Stimulated activated CD4-positive, alpha-beta T cell treated with anti-CD3 and anti-CD28 coated beads, TNF-alpha, amount 100 ng/mL, for 24 hours (primary cell): ENCODE results near the gene PAXX.

Experiments
- DNase-seq, 3 experiments: peaks; one replicate each; pipeline ENCODE4 v3.0.0-alpha.2; 2020; ENCODE audit warnings: low read depth in 3 of 3

The PAXX gene

DNA sequence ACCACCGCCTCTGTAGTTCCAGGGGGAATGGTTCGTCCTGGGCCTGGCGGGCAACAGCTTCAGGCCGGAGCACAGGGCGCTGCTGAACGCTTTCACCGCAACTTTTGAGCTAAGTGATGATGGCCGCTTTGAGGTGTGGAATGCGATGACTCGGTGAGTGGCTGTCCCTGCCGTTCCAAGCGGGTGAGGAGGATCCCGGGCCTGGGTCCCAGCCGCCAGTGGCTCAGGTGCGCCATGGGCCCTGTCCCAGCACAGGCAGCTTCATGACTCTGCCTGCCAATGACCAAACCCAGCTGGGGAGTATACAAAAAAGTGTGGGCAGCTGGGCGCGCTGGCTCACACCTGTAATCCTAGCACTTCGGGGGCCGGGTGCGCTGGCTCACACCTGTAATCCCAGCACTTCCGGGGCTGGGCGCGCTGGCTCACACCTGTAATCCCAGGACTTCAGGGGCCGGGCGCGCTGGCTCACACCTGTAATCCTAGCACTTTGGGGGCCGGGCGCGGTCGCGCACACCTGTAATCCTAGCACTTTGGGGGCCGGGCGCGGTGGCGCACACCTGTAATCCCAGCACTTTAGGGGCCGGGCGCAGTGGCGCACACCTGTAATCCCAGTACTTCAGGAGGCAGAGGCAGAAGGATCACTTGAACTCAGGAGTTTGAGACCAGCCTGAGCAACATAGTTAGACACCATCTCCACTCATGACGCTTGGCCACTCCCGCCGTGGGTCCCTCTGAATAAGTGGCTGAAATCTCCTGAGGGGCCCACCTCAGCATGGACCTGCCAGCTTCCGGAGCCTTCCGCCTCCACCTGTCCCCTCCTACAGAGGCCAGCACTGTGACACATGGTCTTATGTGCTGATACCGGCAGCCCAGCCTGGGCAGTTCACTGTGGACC, 39.1 kb upstream of the PAXX start:
- DNase-seq, result no peak

DNA sequence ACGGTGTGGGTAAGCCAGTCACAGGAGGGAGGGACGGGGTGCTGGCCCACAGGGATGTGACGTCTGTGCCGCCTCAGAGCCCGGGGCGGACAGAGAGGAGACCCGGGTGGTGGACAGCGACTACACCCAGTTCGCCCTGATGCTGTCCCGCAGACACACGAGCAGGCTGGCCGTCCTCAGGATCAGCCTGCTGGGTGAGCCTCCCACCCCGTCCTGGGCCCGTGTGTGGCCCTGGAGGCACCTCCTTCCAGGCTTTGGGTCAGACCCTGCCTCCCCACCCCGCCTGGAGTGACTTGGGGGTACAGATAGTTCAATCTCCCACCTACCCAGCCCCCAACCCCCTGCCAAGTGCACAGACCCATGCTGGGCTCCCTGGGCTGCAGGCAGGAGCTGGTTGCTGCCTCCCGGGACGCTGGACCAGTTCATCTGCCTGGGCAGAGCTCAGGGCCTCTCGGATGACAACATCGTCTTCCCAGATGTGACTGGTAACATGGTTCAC, 38.4 kb upstream of the PAXX start:
- no peak for DNase-seq

GRCh38 chr9:136954270-136955083, 37.7 kb upstream of the PAXX start:
- DNase-seq, result no peak

- DNase-seq, result no peak
These were observed 36.9 kb upstream of the PAXX start for GRCh38 chr9:136955202-136955942.

- no peak for DNase-seq
These were observed 36.3 kb upstream of the PAXX start for GRCh38 chr9:136955943-136956335.

DNA sequence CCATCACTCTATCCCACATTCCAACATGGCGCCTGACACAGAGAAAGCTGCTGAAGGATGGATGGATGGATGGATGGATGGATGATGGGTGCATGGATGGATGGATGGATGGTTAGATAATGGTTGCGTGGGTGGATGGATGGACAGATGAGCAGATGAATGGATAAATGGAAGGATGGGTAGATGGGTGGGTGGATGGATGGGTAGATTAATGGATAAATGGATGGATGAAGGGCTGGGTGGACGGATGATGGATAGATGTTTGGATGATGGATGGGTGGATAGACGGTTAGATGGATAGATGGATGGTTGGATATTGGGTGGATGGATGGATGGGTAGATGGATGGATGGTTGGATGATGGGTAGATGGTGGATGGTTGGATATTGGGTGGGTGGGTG, 35.6 kb upstream of the PAXX start:
- no peak for DNase-seq

- no peak for DNase-seq
These were observed 34.8 kb upstream of the PAXX start for GRCh38 chr9:136957461-136957860.

- no peak for DNase-seq
These were observed 34.3 kb upstream of the PAXX start for GRCh38 chr9:136957901-136958300.

GRCh38 chr9:136958473-136958872, 33.7 kb upstream of the PAXX start:
- no peak for DNase-seq

- no peak for DNase-seq
These were observed 33.0 kb upstream of the PAXX start for GRCh38 chr9:136958898-136959850.

- DNase-seq, result no peak
These were observed 31.8 kb upstream of the PAXX start for GRCh38 chr9:136960212-136960937.

- DNase-seq, result no peak
These were observed 31.3 kb upstream of the PAXX start for GRCh38 chr9:136960938-136961275.

DNA sequence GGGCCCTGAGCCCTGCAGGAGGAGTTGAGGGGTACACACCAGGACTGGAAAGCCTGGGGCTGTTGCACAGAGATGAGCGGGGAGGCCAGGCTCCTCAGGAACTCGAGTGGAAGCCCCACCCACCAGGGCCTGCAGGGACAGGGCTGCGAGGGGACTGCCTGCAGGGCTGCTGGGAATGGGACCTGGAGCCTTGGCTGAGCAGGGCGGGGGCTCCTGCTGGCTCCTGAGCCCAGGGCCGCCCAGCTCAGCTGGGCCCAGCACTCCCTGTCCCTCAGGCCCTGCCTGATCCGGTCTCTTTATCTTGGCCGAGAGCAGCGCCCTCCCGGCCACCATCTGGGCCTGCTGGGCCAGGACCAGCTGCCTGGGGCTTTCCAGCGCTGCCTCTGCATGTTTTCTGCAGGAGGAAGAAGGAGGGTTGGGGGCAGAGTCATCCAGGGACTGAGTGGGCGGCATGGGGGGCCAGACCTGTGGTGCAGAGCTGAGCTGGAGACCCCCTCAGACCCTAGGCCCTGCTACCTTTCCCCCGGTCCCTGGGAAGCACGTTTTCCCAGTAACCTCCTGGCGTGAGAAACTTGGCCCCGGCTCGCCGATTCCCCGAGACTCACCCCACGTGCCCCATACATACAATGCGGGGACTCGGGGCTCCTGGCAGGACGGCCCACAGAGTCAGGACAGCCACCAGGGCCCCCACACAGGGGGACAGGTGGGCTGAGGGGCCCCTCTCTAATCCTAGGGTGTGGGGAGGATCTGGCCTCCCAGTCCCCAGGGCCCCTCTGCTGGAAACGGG, 30.8 kb upstream of the PAXX start:
- no peak for DNase-seq

- no peak for DNase-seq
These were observed 30.1 kb upstream of the PAXX start for GRCh38 chr9:136962163-136962562.

- no peak for DNase-seq
These were observed 29.4 kb upstream of the PAXX start for GRCh38 chr9:136962701-136963248.

DNA sequence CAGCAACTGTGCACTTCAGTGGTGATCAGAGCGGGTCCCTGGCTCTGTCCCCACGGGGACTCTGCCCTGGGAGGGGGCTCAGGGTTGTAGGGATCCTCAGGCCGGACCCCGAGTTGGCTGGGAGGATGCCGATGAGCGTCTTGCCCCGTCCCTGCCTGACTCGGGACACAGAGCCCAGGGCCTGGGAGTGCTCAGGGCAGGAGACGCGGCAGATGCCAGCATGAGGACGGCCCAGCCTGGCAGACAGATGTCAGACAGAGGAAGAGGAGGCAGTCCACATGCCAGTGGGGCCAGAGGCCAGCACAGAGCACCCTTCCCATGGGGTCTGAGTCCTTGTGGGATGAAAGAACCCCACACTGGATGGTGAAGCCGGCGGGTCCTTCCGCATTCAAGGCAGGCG, 28.9 kb upstream of the PAXX start:
- no peak for DNase-seq

DNA sequence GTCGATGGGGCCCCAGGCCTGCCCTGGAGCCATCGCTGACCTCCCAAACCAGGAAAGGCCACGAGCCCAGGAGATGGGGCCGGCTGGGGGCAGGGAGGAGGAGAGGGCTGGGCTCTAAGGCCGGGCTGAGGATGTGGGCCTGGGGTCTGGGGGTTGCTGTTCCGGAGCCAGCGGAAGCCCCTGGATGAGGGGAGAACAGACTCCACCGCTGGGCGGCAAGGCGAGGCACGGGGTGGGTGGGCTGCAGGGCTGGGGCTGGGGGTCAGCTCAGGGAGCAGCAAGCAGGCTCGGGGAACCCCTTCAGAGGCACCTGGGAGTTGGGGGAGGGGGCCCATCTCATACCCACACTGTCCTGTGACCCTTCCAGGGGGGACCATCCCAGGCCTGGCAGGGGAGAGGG, 28.5 kb upstream of the PAXX start:
- no peak for DNase-seq

DNA sequence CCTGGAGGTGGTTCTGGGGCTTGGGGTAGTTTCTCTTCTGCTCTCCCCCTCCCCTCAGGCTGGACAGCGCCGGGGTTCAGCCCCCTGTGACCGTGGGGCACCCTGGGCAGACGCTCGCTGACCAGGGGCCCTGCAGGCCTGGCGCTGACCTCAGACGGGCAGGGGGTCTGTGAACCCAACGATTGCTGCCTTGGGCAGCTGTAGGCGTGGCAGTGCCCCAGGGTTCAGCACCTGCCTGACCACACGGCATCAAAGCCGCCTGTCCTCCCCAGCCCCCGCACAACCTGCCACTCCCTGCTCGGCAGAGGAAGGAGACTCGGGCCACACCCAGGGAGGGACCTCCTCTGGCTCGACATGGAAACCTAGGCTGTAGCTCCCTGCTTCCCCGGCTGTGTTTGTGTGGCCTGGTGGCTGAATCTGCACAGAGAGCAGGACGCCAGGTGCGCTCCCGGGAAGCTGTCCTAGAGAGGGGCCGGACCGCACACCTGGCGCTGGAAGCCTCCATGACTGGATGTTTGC, 28.0 kb upstream of the PAXX start:
- DNase-seq, result no peak

DNA sequence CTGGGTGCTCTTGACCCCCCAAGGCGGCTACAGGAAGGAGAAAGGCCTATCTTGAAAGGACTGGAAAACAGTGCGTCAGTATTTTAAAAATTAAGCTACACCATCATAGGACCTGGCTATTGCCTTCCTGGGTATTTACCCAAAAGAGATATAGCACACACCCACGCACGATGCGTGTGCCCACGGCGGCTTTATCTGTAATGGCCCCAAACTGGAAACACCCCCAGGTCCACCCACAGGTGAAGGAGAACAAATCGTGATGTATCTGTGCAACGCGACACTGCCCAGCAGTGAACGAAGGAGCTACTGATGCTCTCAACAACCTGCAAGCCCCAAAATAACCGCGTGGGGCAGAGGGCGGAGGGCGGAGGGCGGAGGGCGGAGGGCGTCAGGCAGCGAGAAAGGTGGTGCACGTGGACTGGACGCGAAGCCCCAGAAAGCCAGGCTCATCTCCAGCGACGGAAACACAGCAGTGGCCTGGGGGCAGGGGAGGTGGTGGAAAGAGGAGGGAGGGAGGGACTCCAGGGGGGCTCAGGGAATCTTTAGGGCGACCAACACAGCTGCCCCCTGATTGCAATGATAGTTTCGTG, 27.3 kb upstream of the PAXX start:
- DNase-seq, result no peak
